LoVo (cell line): Measurements from ENCODE around the gene TMEM52.

Experiments
- DNase-seq: peaks from one replicate; pipeline ENCODE4 v3.0.0-alpha.2; 2016; ENCODE audit warnings: low spot score

TMEM52 gene

GRCh38 chr1:1918901-1919303 lies at the start of gene TMEM52:
Gene TMEM52 (minus strand): TSS chr1:1919279. CDS start chr1:1919265, 14 bp downstream.
- no peak for DNase-seq

- DNase-seq = no peak
These were observed 48.8 kb upstream of the TMEM52 start for GRCh38 chr1:1967879-1968278.

GRCh38 chr1:1967151-1967550 lies 48.1 kb upstream of the TMEM52 start:
- DNase-seq = no peak

- no peak for DNase-seq
These were observed 47.1 kb upstream of the TMEM52 start for GRCh38 chr1:1966071-1966740.

- no peak for DNase-seq
These were observed 46.5 kb upstream of the TMEM52 start for GRCh38 chr1:1965546-1965945.

DNA sequence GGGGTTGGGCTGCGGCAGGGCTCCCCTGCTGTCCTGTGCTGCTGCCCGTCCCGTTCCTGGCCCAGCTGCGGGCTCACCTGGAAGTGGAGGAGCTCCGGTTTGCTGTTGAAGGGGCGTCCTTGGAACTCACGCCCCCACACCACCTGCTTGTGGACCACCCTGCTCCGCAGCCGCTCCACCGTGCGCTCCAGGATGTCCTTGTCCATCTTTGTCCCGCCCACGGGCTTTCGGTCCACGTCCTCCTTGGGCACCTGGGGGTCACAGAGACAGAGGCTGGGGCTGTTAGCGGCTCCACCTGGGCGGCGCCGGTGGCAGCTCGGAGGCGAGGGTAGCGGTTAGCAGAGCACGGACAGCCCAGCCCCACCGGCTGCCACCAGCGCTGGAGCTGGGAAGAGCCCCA lies 45.7 kb upstream of the TMEM52 start:
- no peak for DNase-seq

- no peak for DNase-seq
These were observed 44.5 kb upstream of the TMEM52 start for GRCh38 chr1:1963570-1963969.

- no peak for DNase-seq
These were observed 43.7 kb upstream of the TMEM52 start for GRCh38 chr1:1962752-1963151.

- no peak for DNase-seq
These were observed 41.6 kb upstream of the TMEM52 start for GRCh38 chr1:1960480-1961196.

DNA sequence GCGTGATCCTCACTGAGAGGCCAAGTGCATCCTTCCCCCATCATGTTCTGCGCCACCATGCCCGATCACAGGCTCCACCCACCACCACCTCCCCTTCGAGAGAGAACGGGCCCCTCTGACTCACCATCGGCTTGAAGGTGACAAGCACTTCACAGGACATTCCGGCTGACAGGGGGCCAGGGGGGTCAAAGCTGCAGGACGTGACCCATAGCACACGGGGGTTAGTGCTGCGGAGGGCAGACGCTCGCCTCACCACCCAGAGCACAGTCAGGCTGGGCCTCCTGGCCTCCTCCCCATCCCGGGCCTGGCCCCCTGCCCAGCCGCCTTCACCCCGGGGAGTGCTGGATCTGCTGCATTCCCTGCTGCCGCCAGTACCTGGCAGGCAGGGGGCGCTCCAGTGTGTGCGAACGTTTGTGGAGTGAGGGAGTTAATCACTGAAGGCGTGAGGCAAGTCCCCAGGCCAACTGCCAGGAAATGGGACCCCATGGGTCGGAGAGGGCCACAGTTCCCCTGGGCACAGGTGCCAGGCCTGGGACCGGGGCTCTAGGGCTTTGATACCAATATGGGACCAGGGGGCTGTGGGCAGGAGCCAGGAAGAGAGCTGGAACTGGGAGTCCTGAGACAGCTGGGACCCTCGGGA lies 40.9 kb upstream of the TMEM52 start:
- DNase-seq = peak; percentile 65

- no peak for DNase-seq
These were observed 40.4 kb upstream of the TMEM52 start for GRCh38 chr1:1959459-1959839.

DNA sequence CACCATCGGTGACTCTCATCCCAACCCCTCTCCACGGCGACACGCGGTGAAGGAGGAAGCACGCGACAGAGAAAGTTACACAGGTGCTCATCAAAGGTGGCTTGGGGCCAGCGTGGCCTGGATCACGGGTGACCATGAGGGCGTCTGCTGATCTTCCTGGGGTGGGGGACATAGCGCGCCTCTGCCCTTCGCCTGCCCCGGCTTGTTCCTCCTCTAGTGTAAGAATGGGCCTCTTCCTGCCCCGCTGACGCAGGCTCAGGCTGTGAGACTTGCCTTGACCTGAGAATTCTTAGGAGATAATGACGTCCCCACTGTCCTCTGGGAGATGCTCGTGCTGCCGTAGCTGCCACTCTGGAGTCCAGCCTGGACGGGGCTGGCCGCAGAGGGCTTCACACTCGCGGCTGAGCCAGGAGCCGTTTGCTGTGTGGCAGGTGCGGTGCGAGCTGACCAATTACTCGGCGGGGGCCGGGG lies 39.0 kb upstream of the TMEM52 start:
- no peak for DNase-seq

DNA sequence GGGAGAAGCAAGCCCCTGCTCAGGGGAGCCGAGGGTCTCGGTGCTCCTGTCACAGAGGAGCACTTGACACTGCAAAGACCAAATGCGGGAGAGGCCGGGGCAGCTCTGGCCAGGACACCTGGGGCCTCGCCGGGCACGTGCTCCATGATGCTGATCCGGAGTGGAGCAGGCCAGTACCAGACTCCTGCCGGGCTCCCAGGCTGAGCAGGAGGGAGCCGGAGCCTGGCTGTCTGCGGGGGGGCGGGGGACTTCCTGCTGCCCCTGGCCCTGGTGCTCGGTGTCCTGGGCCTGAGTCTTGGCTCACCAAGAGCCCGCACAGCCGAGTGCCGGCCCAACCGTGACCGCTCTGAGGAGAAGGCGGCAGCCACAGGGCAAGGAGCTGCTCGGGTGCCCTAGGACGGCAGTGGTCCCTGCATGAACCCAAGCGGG lies 38.5 kb upstream of the TMEM52 start:
- no peak for DNase-seq

- no peak for DNase-seq
These were observed 37.8 kb upstream of the TMEM52 start for GRCh38 chr1:1956586-1957532.

GRCh38 chr1:1956101-1956500 lies 37.0 kb upstream of the TMEM52 start:
- DNase-seq = no peak

- no peak for DNase-seq
These were observed 36.6 kb upstream of the TMEM52 start for GRCh38 chr1:1955621-1956094.

DNA sequence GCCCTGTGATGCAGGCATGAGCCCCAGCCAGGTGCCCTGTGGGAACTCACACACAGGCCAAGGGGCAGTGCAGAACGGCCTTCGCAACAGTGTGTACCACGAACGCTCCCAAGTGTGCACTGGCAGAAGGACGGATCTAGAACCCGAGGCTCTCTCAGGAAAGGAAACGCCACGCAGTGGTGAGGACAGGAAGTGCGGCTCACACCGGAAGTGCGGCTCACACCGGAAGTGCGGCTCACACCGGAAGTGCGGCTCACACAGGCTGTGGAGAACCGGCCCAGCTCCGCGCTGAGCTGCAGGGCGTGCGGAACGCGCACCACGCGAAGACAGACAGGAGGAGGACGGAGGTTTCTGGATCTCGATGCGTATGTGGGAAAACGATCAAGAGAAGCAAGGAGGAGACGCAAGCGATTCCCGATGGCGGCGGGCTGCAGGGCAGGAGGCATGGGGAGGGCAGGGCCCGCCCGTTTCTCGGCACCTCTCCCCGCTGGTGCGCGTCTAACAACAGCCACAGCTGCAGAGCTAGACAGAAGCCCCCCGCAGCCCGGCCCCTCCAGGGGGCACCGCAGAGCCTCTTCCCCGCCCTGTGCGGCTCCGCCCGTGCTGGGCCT lies 35.9 kb upstream of the TMEM52 start:
- no peak for DNase-seq

DNA sequence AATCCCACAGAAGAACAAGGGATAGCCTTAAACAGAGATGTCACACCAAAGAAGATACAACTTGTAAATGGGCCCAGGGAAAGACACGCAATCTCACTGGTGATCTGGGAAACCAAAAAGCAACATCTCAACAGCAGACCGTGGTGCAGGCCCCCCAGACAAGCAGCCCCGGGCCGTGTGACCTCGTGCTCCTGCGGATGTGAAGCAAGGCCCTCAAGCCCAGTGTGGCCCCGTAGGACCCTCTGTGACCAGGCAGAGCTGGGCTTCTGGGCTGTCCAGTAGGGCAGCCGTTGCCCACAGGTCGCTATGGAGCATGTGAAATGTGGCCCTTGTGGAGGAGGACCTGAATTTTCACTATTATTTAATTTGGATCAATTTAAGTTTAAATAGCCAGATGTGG lies 34.9 kb upstream of the TMEM52 start:
- DNase-seq = no peak

DNA sequence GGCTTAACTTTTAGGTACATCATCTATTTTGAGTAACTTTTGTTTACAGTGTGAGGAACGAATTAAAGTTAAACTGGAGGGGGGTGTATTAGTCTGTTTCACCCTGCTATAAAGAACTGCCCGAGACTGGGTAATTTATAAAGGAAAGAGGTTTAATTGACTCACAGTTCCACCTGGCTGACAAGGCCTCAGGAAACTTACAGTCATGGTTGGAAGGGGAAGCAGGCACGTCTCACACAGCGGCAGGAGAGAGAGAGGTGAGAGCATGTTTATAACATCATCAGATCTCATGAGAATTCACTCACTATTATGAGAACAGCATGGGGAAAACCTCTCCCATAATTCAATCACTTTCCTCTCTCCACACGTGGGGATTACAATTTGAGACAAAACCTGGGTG lies 31.9 kb upstream of the TMEM52 start:
- no peak for DNase-seq

- no peak for DNase-seq
These were observed 29.7 kb upstream of the TMEM52 start for GRCh38 chr1:1948783-1949182.

DNA sequence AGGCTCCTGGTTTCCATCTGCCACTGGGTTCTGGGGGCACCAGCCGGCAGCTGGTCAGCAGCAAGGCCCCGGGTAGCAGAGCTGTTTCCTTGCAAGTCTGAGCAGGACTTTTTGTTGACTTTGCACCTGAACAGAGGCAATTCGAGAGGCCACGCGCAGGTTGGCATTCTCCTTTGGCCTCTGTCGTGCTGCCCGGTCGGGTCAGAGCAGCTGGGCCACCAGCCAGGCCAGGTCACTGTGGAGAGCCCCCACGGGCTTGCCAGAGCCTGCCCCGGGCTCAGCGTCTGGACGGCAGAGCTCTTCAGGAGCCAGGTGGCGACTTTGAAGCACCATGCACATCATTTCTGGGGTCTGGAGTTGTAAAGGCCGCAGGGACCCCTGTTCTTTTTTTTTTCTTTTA lies 28.4 kb upstream of the TMEM52 start:
- no peak for DNase-seq

DNA sequence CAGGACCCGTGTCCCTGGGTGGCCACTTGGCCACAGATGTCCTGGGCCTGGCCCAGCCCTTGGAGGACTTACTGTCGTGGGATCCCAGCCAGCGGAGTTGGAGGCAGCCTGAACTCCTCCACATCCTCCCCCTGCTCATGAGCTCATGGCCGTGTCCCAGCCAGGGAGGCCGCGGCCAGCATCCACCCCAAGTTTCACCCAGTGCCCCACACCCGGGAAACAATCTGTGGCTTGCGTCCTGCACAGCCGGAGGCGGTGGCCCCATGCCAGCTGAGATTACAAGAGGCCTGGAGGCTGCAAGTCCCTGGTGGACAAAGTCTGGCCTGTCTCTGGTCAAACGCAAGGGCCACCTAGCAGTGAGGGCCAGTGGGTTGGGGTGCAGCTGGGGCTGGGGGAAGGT lies 27.5 kb upstream of the TMEM52 start:
- DNase-seq = no peak
